ENCODE measurements around the gene C1QTNF8. TPM values are rescaled to one million over a fixed set of nuclear protein-coding genes. Genes with fewer than 3 reads are reported as not detected.

Gene C1QTNF8
- total and polyA plus RNA-seq, 2 of the 13 experiments (the other 11 are each of a cell fraction or from before 2014, with no cell fraction given): 0.09 TPM; not detected in 1

DNA sequence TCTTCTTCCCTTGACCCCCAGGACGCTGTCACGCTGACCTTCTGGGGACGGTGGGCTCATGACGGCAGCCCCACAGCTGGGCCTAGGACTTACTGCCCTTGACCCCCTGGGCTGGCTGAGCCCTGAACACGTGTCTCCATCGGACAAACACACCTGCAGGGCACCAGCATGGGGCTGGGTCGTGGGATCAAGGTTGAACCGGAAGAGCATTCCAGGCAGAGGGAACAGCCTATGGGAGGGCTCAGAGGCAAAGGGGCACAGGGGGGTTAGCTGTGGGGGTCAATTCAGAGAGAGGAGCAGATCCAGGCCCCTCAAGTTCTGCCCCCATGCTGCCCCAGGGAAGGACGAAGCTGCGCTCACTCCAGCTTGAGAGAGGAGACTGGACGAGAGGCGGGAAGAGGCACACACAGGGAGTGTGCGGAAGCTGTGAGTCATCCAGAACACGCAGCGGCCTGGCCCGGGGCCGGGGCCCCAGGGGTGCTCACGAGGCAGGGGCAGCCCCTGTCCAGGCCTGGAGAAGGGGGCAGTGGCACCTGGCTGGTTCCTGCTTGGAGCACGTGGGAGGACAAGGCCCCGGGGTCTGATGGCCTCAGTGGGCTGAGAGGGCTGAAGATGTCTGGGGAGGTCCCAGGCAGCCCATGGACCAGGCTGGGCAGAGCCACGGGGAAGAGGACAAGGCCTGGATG, 13.6 kb downstream of the C1QTNF8 start (continued):
- peak; percentile 91; the same call in 1 of the 2 replicates for TF ChIP-seq ZNF318 (CRISPR knock-in tag; IDR thresholded peaks at IDR 0.05)
- TF ChIP-seq, protein P1, sequence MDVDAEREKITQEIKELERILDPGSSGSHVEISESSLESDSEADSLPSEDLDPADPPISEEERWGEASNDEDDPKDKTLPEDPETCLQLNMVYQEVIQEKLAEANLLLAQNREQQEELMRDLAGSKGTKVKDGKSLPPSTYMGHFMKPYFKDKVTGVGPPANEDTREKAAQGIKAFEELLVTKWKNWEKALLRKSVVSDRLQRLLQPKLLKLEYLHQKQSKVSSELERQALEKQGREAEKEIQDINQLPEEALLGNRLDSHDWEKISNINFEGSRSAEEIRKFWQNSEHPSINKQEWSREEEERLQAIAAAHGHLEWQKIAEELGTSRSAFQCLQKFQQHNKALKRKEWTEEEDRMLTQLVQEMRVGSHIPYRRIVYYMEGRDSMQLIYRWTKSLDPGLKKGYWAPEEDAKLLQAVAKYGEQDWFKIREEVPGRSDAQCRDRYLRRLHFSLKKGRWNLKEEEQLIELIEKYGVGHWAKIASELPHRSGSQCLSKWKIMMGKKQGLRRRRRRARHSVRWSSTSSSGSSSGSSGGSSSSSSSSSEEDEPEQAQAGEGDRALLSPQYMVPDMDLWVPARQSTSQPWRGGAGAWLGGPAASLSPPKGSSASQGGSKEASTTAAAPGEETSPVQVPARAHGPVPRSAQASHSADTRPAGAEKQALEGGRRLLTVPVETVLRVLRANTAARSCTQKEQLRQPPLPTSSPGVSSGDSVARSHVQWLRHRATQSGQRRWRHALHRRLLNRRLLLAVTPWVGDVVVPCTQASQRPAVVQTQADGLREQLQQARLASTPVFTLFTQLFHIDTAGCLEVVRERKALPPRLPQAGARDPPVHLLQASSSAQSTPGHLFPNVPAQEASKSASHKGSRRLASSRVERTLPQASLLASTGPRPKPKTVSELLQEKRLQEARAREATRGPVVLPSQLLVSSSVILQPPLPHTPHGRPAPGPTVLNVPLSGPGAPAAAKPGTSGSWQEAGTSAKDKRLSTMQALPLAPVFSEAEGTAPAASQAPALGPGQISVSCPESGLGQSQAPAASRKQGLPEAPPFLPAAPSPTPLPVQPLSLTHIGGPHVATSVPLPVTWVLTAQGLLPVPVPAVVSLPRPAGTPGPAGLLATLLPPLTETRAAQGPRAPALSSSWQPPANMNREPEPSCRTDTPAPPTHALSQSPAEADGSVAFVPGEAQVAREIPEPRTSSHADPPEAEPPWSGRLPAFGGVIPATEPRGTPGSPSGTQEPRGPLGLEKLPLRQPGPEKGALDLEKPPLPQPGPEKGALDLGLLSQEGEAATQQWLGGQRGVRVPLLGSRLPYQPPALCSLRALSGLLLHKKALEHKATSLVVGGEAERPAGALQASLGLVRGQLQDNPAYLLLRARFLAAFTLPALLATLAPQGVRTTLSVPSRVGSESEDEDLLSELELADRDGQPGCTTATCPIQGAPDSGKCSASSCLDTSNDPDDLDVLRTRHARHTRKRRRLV (CRISPR knock-in tag; IDR thresholded peaks at IDR 0.05): peak; percentile 64; the same call in 1 of the 2 replicates
- peak; percentile 98 for TF ChIP-seq NR2C2 (CRISPR knock-in tag; IDR thresholded peaks at IDR 0.05; ENCODE audit: borderline replicate concordance)
- TF ChIP-seq ZFAT (CRISPR knock-in tag; conservative IDR thresholded peaks at IDR 0.05): no peak
- TF ChIP-seq NFRKB (IDR thresholded peaks at IDR 0.05): no peak
- peak; percentile 97 for TF ChIP-seq ZNF274 (CRISPR knock-in tag; IDR thresholded peaks at IDR 0.05)
- TF ChIP-seq ATF7 (IDR thresholded peaks at IDR 0.05): no peak
- TF ChIP-seq ATF7 (CRISPR knock-in tag; IDR thresholded peaks at IDR 0.05): peak; percentile 89
- TF ChIP-seq BHLHE40 (IDR thresholded peaks at IDR 0.05; ENCODE audit: low read length): peak; percentile 56; the same call in 1 of the 2 replicates
- TF ChIP-seq HOXA3 (CRISPR knock-in tag; IDR thresholded peaks at IDR 0.05): peak; percentile 90
- peak; percentile 88; the same call in 1 of the 2 replicates for TF ChIP-seq ZBTB4 (CRISPR knock-in tag; IDR thresholded peaks at IDR 0.05; ENCODE audit: borderline replicate concordance)
- peak; percentile 84 for TF ChIP-seq KAT8 (CRISPR knock-in tag; IDR thresholded peaks at IDR 0.05)
